NCI-H524 treated with DMSO at 0.1 percent for 48 hours (cell line): Measurements from ENCODE around the gene DSG2.
"Not testable (repeated sequence)": the region's sequence is repeated elsewhere in the genome, so short reads cannot be mapped to it uniquely, and the experiment has no call there.

Experiments used
- DNase-seq: peaks from one replicate; lab custom pipeline; 2025; lab: John Stamatoyannopoulos, UW

The DSG2 gene

GRCh38 chr18:31497836-31498573, at the start of gene DSG2:
TSS of gene DSG2 (plus strand) at chr18:31498177. CDS start at chr18:31498252, 75 bp downstream.
- no peak for DNase-seq

- DNase-seq, result no peak
Measured at GRCh38 chr18:31450409-31450808, 47.6 kb upstream of the DSG2 start.

- DNase-seq, result no peak
Measured at GRCh38 chr18:31451625-31452024, 46.4 kb upstream of the DSG2 start.

GRCh38 chr18:31454066-31454708, 43.8 kb upstream of the DSG2 start:
- no peak for DNase-seq

GRCh38 chr18:31469629-31470028, 28.3 kb upstream of the DSG2 start:
- DNase-seq, result no peak

GRCh38 chr18:31478688-31479087, 19.3 kb upstream of the DSG2 start:
- no peak for DNase-seq

GRCh38 chr18:31482051-31482450, 15.9 kb upstream of the DSG2 start:
- no peak for DNase-seq

GRCh38 chr18:31483396-31483795, 14.6 kb upstream of the DSG2 start:
- DNase-seq, result no peak

- no peak for DNase-seq
Measured at GRCh38 chr18:31484461-31484860, 13.5 kb upstream of the DSG2 start.

GRCh38 chr18:31486165-31486564, 11.8 kb upstream of the DSG2 start:
- DNase-seq, result no peak

- no peak for DNase-seq
Measured at GRCh38 chr18:31487246-31488015, 10.5 kb upstream of the DSG2 start.

- no peak for DNase-seq
Measured at GRCh38 chr18:31489311-31489710, 8.7 kb upstream of the DSG2 start.

GRCh38 chr18:31490387-31490786, 7.6 kb upstream of the DSG2 start:
- no peak for DNase-seq

- DNase-seq, result no peak
Measured at GRCh38 chr18:31490833-31491232, 7.1 kb upstream of the DSG2 start.

- no peak for DNase-seq
Measured at GRCh38 chr18:31491586-31491985, 6.4 kb upstream of the DSG2 start.

- no peak for DNase-seq
Measured at GRCh38 chr18:31492671-31493070, 5.3 kb upstream of the DSG2 start.

GRCh38 chr18:31493171-31493570, 4.8 kb upstream of the DSG2 start:
- DNase-seq, result no peak

- no peak for DNase-seq
Measured at GRCh38 chr18:31493941-31494340, 4.0 kb upstream of the DSG2 start.

GRCh38 chr18:31494705-31495244, 3.2 kb upstream of the DSG2 start:
- DNase-seq, result not testable (repeated sequence)

GRCh38 chr18:31497404-31497835, 557 bp upstream of the DSG2 start:
- DNase-seq, result no peak

GRCh38 chr18:31498574-31499524, 872 bp downstream of the DSG2 start:
- DNase-seq, result no peak
